Activated T-helper 9 cell treated with anti-CD3 and anti-CD28 coated beads, Interleukin-2, amount 50 U/mL, for 16 hours (primary cell): ENCODE measurements around the gene TPP2.

Experiments
- DNase-seq: peaks from one replicate; pipeline ENCODE4 v3.0.0-alpha.2; 2020; ENCODE audit warnings: low read depth

The TPP2 gene

DNA sequence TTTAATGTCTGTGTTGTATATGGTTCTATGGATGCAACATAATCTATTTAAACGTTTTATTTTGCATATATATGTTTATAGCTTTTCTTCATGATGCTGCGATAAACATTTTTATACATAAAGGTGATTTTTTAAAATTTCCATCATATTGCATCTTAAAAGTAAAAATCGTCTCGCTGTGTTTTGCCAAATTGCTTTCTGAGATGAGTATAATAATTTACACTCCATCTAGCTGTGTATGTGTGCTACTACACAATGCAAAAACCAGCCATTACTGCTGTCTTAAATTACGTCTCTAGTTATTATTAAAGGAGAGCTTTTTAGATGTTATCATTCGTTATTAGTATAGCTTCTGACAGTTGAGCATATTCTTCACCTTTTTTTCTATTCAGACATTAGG lies 60.8 kb downstream of the TPP2 start:
- no peak for DNase-seq

- DNase-seq: no peak
Measured at GRCh38 chr13:102658660-102659059, 61.9 kb downstream of the TPP2 start.

- DNase-seq: no peak
Measured at GRCh38 chr13:102659168-102659713, 62.5 kb downstream of the TPP2 start.

DNA sequence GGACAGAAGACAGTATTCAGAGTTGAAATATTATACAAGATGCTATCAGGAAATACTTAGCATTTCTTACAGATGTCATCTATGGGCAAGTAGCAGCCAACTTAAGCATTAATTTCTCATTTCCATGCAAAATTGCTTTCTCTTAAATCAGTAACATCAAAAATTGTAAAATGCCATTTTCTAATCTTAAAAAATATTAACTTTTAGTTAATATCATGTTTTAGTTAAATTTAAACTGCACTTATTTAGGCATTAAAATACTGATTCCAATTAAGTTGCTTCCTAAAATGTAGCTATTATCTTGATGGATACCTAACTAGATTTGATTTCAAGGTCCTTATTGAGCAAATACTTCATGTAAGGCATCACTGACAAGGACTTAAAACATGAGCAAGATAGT lies 70.2 kb downstream of the TPP2 start:
- no peak for DNase-seq

DNA sequence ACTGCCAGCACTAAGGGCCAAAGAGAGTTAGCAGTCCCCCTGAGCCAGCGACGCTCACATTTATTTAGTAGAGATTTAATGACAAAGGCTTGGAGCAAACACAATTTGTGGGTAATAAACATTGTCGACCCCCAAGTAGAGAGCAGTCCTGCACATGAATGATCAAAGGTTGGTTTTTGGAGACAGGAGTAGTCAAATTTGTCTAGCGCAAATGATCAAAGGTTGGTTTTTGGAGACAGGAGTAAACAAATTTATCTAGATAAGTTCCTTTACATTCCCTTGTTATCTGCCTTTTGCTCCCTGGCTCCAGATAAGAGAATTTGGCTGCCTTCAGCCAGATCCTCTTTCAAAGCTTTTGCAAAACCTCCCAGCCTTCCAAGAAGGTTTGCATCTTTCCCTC lies 71.1 kb downstream of the TPP2 start:
- DNase-seq: no peak

DNA sequence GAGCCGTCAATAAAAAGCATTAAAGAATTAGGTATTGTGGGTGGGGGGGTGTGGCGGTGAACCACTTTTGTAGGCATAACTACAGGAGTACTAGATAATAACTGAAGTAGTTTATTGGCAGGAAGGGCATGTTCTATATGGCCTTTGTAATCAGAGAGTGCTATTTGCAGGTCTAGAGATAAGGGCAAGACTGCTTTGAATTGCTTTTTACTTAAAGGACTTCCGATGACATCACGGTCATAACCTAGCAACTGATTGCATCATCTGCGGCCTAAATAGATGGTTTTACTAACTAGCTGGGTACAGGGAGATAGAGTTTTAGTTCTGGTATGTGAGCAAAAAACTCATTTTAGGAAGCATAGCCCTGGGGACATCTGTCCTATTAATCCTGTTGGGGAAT lies 73.3 kb downstream of the TPP2 start:
- DNase-seq: no peak

- DNase-seq: no peak
Measured at GRCh38 chr13:102675115-102675514, 78.3 kb downstream of the TPP2 start.

DNA sequence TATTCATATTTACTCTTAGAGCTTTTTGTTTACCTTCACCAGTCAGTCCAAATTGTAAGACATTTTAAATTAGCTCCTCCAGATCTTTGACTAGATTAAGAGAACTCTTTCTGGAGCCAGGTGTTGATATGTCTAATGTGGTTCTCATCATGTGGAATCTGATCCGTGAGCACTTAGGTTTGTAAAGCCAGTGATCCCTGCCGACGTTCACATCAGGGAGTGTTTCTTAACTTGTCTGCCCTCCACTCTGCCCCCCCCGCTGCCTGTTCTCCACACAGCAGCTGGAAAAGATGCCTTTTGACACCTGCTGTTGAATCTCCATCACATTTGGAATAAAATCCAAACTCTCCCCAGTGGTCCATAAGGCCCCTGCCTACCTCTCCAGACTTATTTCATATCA lies 80.3 kb downstream of the TPP2 start:
- DNase-seq: no peak

DNA sequence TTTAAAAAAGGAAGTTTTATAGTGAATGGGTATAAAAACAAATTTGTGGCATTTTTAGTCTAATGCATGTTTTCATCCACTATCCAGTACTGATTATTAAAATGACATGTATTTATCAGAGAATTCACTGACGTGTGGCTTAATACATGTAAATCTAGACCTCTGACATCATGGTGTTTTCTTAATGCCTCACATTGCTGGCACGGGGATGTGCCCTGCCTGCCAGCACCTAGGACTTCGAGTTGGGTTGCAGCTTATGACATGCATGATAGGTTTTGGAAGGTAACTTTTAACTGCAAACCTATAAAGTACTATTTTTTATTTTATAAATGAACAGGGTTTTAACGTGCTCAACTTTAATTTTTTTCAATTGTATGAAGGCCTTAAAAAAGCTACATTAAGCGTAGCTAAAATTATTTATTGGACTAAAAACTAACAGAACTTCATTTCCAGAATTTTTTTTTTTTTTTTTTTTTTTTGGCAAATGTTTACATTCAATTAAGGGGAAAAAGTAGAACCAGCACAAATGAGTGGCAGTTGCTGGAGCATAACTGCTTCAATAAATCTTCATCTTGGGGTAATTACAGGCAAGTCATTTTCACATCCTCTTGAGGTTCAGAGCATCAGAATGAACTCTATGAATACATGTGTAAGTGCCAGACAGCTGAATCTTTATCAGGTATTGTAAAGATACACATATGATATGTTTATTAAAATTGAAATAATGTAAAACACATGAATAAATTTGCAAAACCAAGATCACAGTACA lies 81.7 kb downstream of the TPP2 start:
- DNase-seq: no peak

GRCh38 chr13:102679449-102680132 lies 82.8 kb downstream of the TPP2 start:
- DNase-seq: no peak

DNA sequence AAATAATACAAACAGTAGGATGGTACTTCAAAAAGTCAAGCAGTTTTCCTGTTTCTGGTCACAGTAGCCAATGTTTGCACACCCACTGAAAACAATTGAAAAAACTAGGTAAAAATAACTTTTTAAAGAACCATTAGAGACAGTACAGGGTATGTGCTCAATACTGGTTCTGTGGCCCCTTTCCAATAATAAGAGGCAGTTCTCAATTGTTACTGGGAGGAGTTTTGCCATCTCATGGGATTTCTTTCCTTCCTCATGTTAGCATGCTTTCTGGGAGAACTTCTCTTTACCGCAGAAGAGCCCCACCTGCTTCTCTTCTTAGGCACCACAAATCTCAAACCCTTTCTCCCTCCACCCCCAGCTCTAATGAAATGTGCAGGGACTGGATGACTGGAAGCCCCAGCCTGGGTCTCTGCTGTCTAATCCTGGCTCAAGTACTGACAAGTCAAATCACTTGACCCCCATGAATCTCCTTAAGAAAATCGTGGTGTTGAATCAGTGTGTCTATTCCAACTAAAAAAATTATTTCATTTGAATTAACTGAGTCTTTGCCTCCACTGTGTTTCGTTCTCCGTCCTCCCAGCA lies 83.4 kb downstream of the TPP2 start:
- DNase-seq: no peak

DNA sequence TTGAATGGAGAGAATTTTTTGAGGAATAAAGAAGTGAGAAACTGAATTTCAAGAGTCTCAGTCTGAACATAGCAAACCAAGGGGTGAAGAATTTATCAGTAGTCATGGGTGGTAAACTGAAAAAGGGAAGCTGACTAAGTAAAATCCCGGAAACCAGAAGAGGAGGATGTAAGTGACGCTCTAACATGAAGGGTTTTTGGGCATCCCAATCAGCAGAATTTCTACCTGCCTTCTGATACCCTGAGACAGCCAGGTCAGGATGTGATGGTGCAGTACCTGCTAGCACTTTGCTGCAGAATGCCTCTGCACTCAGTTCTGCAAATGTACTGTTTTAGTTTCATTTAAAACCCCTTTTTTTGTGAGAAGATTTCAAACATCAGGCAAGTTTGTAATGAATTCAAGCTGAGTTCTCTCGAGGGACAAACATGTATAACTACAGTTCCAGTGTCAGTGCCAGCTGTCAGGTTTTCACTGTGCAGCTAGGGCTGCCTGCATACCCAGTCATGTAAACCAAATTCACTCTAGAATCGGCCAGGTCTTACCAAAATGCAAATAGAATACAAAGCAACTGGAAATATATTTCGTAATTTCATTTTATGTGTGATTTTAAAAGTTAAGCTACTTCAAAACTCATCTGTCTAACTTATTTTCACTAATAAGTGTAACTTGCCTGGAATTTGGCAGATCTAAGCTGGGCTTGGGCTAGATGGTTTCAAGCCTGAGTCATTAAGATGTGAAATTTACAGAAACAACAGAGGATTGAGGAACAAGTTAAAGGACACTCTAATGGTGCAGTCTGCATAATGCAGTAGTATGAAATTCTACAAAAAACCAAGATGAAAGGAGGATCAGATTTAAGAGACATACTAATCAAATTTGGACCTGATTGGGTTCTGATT lies 84.3 kb downstream of the TPP2 start:
- DNase-seq: no peak

- DNase-seq: no peak
Measured at GRCh38 chr13:102682211-102682610, 85.4 kb downstream of the TPP2 start.

DNA sequence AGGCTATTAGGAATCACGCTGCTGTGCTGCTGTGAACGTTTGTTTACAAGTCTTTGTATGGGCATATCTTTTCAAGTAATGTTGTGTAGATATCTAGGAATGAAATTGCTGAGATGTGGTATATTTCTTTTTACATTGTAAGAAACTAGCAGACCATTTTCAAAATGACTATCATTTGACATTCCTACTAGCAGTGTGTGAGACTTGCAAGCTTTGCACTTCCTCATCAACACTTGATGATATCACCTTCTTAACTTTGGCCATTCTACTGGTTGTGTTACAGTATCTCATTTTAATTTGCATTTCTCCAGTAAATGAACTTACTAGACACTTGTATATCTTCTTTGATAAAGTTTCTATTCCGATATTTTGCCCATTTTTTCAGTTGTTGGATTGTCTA lies 85.9 kb downstream of the TPP2 start:
- no peak for DNase-seq

- DNase-seq: no peak
Measured at GRCh38 chr13:102683637-102684036, 86.9 kb downstream of the TPP2 start.

DNA sequence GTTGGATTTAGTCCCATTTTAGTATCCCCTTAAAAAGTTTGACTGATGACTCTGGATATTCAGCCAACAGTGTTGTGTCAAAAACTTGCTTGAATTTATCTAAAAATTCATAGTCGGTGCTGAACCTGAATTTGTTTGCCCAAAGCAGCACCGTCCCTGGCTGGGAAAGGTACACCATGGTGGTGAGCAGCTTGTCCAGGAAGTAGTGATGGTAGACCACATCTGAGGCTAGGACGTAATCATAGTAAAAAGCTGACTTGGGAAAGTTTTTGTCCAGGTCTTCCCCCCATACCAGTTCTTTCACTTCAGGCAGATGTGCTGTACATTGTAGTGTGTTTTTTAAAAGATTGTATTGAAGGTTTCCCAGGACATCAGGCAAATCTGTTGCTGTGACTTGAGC lies 89.2 kb downstream of the TPP2 start:
- no peak for DNase-seq

DNA sequence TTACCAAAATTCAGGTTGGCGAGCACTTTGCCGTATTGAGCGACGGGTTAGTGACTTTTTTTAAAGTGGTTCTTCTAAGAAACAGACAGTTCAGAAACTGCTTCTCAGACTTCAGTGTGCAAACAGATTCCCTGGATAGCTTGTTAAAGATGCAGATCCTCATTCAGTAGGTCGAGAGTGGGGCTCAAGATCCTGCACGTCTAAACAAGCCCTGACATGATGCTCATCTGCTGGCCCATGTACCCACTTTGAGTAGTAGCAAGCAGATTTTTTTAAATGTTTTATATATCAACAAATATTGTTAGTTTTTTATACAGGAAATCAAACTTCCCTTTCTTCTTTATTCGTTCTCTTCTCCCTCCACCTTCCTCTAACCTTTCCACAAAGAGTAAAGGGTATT lies 90.7 kb downstream of the TPP2 start:
- DNase-seq: no peak

DNA sequence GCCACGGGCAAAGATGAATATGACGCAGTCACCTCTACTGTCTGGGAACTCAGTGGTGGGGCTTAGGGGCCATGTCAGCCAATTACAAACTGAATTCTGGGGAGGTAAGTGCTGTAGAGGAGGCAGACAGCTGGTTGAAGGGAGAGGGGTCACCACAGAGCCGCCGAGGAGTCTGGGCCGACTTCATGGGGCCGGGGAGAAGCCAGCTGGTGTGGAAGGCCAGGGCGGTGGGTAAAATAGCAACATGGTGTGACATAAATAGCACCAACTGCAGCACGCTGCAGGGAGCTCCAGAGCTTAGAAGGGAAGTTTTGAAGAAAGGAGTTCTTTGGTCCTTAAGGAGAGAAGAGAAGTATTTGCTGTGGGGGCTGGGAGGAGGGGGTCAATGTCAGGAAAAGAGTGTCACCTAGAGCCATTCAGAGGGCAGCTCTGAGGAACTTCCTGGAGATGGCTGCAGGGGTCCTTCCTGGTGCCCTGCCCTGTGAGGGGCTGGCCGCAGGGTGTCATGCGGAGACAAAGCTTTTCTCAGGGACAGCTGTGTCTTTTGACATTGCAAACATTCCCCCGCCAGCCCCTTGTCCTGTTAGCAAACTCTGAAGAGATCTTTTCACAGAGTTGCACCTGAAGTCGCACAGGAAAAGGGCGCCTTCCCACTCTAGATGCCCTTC lies 91.7 kb downstream of the TPP2 start:
- DNase-seq: no peak

- no peak for DNase-seq
Measured at GRCh38 chr13:102690883-102691282, 94.1 kb downstream of the TPP2 start.

DNA sequence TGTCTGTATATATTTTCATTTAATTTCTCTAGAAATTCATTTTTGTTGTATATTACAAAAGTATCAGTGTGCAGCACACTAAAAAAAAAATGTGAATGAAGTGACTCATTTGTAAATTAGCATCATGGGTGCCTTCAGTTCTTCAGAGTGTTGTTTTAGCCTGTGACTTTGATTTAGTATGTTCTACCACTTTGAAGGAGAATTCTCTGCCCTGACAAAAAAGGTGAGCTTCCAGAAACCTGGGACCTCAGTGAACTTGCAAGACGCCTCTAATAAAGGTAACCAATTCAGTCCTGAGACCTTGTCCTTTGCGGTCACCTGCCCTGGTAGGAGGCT lies 95.7 kb downstream of the TPP2 start:
- no peak for DNase-seq

- no peak for DNase-seq
Measured at GRCh38 chr13:102693250-102693649, 96.5 kb downstream of the TPP2 start.

DNA sequence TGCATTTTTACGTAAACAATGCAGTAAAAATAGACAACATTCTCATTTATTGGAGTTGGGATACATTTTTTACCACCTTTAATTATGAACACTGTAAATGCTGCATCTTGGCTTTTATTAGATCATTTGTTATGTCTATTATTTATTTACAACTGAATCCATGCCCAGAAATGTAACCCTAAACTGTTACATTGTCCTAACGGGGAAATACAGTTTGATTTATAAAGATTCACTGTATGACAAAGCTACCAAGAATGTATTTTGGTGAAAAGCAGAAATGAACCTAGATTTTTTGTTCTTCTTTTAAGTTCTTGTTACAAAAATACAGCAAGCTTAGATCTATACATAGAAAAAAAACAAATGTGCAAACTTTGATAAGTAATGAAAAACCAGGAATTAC lies 97.0 kb downstream of the TPP2 start:
- no peak for DNase-seq
